Tibial nerve (tissue), 4 donors: Measurements from ENCODE around the gene GRPEL2.

Source experiments
- CTCF ChIP-seq, 5 experiments: fragments of 200-600 bp in 3 of 5; fragments of 450-650 bp in 2 of 5; sonication (generic) in 3 of 5; IDR thresholded peaks; one replicate each; pipeline ENCODE4 v1.5.1; 2016 to 2019; ENCODE audit warnings: antibody characterized with exemption in 5 of 5, mild to moderate bottlenecking in 3 of 5, moderate library complexity in 2 of 5
- EP300 ChIP-seq, 2 donors: sonication (generic); formaldehyde crosslinking; IDR thresholded peaks; one replicate each; pipeline ENCODE4 v1.6.1; 2017; ENCODE audit warnings: antibody characterized with exemption in 2 of 2, mild to moderate bottlenecking in 1 of 2
- POLR2A ChIP-seq, 2 donors: fragments of 450-650 bp; IDR thresholded peaks; one replicate each; pipeline ENCODE4 v1.6.1; 2017; ENCODE audit warnings: antibody characterized with exemption in 2 of 2, mild to moderate bottlenecking in 2 of 2, moderate library complexity in 2 of 2

- no peak for TF ChIP-seq CTCF (IDR thresholded peaks at IDR 0.05)
- no peak for TF ChIP-seq POLR2A (IDR thresholded peaks at IDR 0.05)
- no peak for TF ChIP-seq EP300 (IDR thresholded peaks at IDR 0.05)
Observed at GRCh38 chr5:149345892-149346222, 558 bp downstream of the GRPEL2 start.
